Measurements from ENCODE around the gene PAK5.

- TF ChIP-seq CTCF (conservative IDR thresholded peaks at IDR 0.05), result no peak
- no peak for TF ChIP-seq EZH2 (IDR thresholded peaks at IDR 0.05; ENCODE audit: low read depth)
Observed at GRCh38 chr20:9616455-9616805, 222.4 kb downstream of the PAK5 start.

Data from PC-9 (cell line).